Ishikawa (cell line): ENCODE results near the gene SYNJ1.

ENCODE experiments used
- CEBPB ChIP-seq: IDR thresholded peaks from 2 replicates; pipeline ENCODE4 v1.6.1; 2012
- CREB1 ChIP-seq: IDR thresholded peaks from 2 replicates; pipeline ENCODE4 v1.6.1; 2012; ENCODE audit warnings: low read depth
- EGR1 ChIP-seq: IDR thresholded peaks from 2 replicates; pipeline ENCODE4 v1.6.1; 2012
- EP300 ChIP-seq: IDR thresholded peaks from 2 replicates; pipeline ENCODE4 v1.6.1; 2012; ENCODE audit warnings: borderline replicate concordance
- FOXM1 ChIP-seq: IDR thresholded peaks from 2 replicates; pipeline ENCODE4 v1.6.1; 2012; ENCODE audit warnings: low read depth, borderline replicate concordance
- MAX ChIP-seq: IDR thresholded peaks from 2 replicates; pipeline ENCODE4 v1.6.1; 2012
- NFIC ChIP-seq: IDR thresholded peaks from 2 replicates; pipeline ENCODE4 v1.6.1; 2012
- RAD21 ChIP-seq: IDR thresholded peaks from 2 replicates; pipeline ENCODE4 v1.6.1; 2012; ENCODE audit warnings: low read depth
- TAF1 ChIP-seq: IDR thresholded peaks from 2 replicates; pipeline ENCODE4 v1.6.1; 2012; ENCODE audit warnings: low read depth, mild to moderate bottlenecking
- TCF12 ChIP-seq: IDR thresholded peaks from 2 replicates; pipeline ENCODE4 v1.6.1; 2012; ENCODE audit warnings: low read depth
- TEAD4 ChIP-seq: IDR thresholded peaks from 2 replicates; pipeline ENCODE4 v1.6.1; 2012
- USF1 ChIP-seq: IDR thresholded peaks from 2 replicates; pipeline ENCODE4 v1.6.1; 2012
- YY1 ChIP-seq: IDR thresholded peaks from 2 replicates; pipeline ENCODE4 v1.6.1; 2012; ENCODE audit warnings: low read depth
- ZBTB7A ChIP-seq: IDR thresholded peaks from 2 replicates; pipeline ENCODE4 v1.6.1; 2012; ENCODE audit warnings: low read depth
- TF ChIP-seq, protein P1 (sequence below): IDR thresholded peaks from 2 replicates; pipeline ENCODE4 v1.6.1; 2012; ENCODE audit warnings: low read depth, mild to moderate bottlenecking

The SYNJ1 gene

GRCh38 chr21:32739946-32740345 is 12.1 kb upstream of the SYNJ1 start:
- TF ChIP-seq RAD21 (no peak), EGR1 (no peak), FOXM1 (no peak)

DNA sequence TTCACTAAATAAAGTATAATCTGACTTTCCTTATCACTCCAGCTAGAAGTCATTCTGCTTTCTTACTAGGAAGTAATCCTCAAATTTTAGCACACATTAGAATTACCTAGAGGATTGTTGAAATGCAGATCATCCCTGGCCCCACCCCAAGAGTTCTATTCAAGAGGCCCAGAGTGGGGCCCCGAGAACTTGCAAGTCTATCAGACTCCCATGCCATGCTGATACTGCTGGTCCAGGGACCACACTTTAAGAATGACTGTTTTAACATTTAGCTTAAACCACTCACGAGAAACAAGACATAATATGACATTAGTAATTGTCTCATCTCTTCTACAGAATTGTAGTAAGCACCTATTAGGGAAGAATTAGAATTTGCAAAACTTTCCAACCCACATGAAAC is 7.7 kb upstream of the SYNJ1 start:
- no peak for TF ChIP-seq MAX

GRCh38 chr21:32733990-32734613 is 6.3 kb upstream of the SYNJ1 start:
- TF ChIP-seq ZBTB7A: no peak
- no peak for TF ChIP-seq RAD21
- no peak for TF ChIP-seq CREB1
- no peak for TF ChIP-seq USF1
- TF ChIP-seq, protein P1, sequence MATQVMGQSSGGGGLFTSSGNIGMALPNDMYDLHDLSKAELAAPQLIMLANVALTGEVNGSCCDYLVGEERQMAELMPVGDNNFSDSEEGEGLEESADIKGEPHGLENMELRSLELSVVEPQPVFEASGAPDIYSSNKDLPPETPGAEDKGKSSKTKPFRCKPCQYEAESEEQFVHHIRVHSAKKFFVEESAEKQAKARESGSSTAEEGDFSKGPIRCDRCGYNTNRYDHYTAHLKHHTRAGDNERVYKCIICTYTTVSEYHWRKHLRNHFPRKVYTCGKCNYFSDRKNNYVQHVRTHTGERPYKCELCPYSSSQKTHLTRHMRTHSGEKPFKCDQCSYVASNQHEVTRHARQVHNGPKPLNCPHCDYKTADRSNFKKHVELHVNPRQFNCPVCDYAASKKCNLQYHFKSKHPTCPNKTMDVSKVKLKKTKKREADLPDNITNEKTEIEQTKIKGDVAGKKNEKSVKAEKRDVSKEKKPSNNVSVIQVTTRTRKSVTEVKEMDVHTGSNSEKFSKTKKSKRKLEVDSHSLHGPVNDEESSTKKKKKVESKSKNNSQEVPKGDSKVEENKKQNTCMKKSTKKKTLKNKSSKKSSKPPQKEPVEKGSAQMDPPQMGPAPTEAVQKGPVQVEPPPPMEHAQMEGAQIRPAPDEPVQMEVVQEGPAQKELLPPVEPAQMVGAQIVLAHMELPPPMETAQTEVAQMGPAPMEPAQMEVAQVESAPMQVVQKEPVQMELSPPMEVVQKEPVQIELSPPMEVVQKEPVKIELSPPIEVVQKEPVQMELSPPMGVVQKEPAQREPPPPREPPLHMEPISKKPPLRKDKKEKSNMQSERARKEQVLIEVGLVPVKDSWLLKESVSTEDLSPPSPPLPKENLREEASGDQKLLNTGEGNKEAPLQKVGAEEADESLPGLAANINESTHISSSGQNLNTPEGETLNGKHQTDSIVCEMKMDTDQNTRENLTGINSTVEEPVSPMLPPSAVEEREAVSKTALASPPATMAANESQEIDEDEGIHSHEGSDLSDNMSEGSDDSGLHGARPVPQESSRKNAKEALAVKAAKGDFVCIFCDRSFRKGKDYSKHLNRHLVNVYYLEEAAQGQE: no peak
- TF ChIP-seq NFIC: no peak
- no peak for TF ChIP-seq MAX
- TF ChIP-seq EP300: no peak
- no peak for TF ChIP-seq FOXM1
- TF ChIP-seq CEBPB: no peak
- no peak for TF ChIP-seq YY1

- TF ChIP-seq CEBPB: no peak
- TF ChIP-seq EP300: no peak
- TF ChIP-seq TCF12: no peak
- no peak for TF ChIP-seq ZBTB7A
- TF ChIP-seq EGR1: no peak
- no peak for TF ChIP-seq MAX
- no peak for TF ChIP-seq NFIC
- no peak for TF ChIP-seq RAD21
- no peak for TF ChIP-seq FOXM1
- no peak for TF ChIP-seq TAF1
- no peak for TF ChIP-seq YY1
- TF ChIP-seq, protein P1: no peak
- TF ChIP-seq TEAD4: no peak
These were observed 5.5 kb upstream of the SYNJ1 start for GRCh38 chr21:32733356-32733755.

DNA sequence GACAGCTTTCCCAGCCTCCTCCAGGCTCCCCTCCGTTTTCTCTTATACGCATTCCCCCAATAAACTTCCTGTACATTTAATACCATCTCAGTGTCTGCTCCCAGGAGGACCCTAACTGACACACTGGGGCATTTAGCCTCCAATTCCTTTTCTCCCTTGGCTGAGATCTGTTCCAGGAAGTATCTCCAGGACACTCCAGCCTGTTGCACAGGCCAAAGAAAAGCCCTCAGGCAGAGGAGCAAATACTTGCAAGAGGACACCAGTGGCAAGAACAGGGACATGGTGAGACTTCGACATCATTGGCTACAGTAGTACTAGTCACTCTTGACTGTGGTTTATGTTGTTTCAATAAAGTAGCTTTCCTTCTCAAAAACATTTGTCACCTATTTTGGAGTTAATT is 4.7 kb upstream of the SYNJ1 start:
- TF ChIP-seq TAF1 (no peak), ZBTB7A (no peak), TCF12 (no peak), RAD21 (no peak), MAX (no peak), FOXM1 (no peak), EGR1 (no peak), NFIC (no peak), EP300 (no peak), YY1 (no peak), TEAD4 (no peak), CEBPB (no peak)
- TF ChIP-seq, protein P1: no peak
